AG10803 (cell line): Measurements from ENCODE around the gene ABCD4.

Source experiments
- DNase-seq: peaks from one replicate; pipeline ENCODE4 v3.0.0; 2010; ENCODE audit warnings: low read depth
- H3K4me3 ChIP-seq: 2 replicates; pipeline ENCODE4 v1.5.1; 2011; ENCODE audit warnings: mild to moderate bottlenecking, low read length, control low read depth
- CTCF ChIP-seq: conservative IDR thresholded peaks from 2 replicates; pipeline ENCODE4 v1.5.1; 2011; ENCODE audit warnings: mild to moderate bottlenecking, low read length, control low read depth, inconsistent platforms

Gene ABCD4

GRCh38 chr14:74248017-74248416 lies 54.7 kb downstream of the ABCD4 start:
- no peak for TF ChIP-seq CTCF
- no peak overlapping the region for H3K4me3 ChIP-seq
- no peak for DNase-seq

DNA sequence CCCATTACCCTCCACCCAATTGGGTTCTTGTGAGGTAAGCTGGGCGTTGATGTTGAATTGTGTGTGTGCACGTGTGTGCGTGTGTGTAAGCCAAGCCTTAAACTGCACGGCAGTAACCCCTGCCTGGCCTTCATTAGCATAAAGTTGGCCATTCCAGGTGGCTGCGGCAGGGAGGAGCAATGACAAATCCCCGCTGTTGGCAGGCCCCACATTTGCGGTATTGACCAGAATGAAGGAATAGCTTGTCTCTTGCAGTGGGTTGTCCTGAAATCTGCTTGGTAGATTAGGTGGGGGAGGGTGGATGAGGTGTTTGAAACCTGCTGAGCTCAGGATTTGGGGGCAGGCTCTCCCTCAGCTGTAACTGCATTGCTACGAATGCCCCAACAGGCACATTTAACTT lies 56.2 kb downstream of the ABCD4 start:
- no peak for DNase-seq
- no peak for TF ChIP-seq CTCF
- H3K4me3 ChIP-seq, result no peak overlapping the region

DNA sequence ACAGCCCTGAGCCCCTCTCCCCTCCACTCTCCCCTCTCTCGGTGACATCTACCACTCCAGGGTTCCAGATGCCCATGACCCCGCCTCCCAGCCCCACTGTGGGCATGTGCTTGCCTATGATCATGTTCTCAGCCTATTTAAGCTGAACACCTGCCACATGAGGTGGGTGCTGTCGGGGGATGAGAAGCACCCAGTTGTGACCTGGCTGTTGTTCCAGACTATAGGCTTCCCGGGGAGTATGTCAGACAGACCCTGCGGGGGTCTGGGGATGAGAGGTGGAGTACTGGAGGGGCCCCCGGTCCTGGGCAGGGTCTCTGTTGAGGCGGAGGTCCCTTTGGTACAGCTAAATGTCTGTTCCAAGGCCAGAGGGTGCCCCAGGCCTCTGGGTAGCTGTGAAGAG lies 57.4 kb downstream of the ABCD4 start:
- H3K4me3 ChIP-seq, result no peak overlapping the region
- DNase-seq, result no peak
- TF ChIP-seq CTCF, result no peak

DNA sequence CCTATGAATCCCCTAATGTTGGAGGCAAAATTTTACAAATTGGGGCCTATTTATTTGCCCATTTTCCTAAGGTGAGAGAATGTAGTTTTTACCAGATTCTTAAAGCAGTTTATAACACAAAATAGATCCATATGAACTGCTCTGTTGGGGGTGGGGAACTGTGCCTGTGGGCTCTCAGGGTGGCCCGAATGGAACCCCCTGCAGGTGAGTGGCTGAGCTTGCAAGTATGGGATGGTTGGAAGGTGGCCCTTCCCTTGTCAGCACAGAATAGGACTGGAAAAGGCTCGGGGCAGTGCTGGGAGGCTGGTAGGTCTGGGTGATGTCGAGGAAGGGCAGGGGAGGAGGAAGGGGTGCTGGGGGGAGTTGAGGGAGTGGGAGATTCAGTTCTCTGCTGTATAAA lies 58.6 kb downstream of the ABCD4 start:
- DNase-seq, result no peak
- TF ChIP-seq CTCF, result no peak
- no peak overlapping the region for H3K4me3 ChIP-seq

- DNase-seq, result no peak
- no peak overlapping the region for H3K4me3 ChIP-seq
- TF ChIP-seq CTCF, result no peak
Observed at GRCh38 chr14:74243051-74243450, 59.7 kb downstream of the ABCD4 start.

GRCh38 chr14:74242780-74243042 lies 60.0 kb downstream of the ABCD4 start:
- H3K4me3 ChIP-seq, result no peak overlapping the region
- no peak for DNase-seq
- TF ChIP-seq CTCF, result no peak

DNA sequence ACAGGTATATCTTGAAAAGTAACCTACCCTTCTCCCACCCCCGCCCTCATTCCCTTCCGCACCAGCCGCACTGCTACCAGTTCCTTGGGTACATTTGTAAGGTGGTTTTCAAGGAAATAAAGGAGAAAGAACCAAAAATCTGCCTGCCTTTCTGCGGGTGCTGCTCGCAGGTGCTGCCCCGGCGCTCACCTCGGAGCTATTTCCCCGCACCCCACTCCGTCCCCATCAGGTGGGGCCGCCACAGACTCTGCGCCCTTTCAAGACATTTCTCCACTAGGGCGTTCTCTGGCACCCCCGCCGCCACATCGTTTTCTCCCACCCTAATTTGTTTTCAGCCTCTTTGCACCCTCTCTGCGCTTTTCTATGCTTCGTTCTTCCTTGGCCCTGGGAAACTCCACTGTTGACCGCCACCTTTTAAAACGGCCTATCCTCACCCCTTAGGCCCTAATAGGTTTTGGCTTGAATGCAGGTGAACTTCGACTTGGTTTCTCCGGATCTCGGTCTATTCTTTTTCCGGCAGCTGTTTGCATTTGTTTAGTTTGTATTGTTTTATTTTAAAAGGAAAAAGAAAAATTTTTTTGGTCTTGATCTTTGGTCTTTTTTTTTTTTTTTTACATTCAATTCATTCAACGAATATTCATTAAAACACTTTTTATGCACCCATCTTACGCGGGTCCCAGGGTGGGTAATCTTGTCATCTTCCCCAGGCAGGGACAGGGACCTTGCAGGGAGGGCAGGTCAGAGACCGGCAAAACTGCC lies 60.5 kb downstream of the ABCD4 start:
- DNase-seq, result no peak
- no peak overlapping the region for H3K4me3 ChIP-seq
- no peak for TF ChIP-seq CTCF
